ENCODE results near the gene RNF152.
A peak's percentile ranks its signal among the peaks of the same experiment; 100 is the strongest.

DNA sequence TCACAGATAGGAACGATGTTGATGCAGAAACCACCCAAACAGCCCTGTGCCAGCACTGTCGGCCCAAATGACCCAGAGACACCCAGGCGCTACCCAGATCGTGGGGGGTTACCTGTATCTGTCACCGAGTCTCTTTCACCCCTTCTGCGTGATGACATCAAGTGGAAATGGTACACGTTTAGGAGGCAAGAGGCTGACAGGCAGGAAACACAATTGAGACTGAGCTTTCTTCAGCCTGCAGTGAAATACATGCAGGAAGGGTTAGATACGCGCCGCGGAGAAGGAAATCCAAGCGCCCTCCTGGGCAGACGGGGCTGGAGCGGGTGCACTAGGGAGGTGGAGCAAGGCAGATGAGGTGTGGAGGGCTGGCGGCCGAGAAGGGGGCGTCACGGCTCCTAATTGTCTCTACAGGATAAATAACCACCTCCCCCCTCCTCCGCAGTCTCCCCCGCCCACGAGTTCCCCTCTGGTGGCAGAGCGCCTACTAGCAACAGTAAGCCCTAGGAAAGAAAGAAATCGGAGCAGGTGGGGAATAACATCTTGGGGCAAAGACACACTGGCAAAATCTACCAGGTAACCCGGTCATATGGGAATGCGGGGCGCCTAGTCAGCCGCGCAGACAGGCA lies at the start of gene RNF152:
- TF ChIP-seq POLR2A (IDR thresholded peaks at IDR 0.05) (no peak), CTCF (IDR thresholded peaks at IDR 0.05) (peak in 2 of 4 experiments; percentile 12 to 14)
